ENCODE data around the gene RAB5B. TPM values are rescaled to one million over a fixed set of nuclear protein-coding genes. Genes with fewer than 3 reads are reported as not detected.

RAB5B gene
- total RNA-seq, 2 donors from 2014 or later: 70.3 to 89.2 TPM

- no peak overlapping the region for H3K27ac ChIP-seq
- H3K36me3 ChIP-seq: peaks cover 15% of the 10 kb centered on the region
- ATAC-seq (ENCODE audit: insufficient number of reproducible peaks, low FRiP score, low read depth): no peak
- H3K9me3 ChIP-seq: no peaks in the 10 kb centered on the region
- no peak overlapping the region for H3K4me3 ChIP-seq
- peaks cover 4 to 10% of the 10 kb centered on the region in 2 donors for H3K4me1 ChIP-seq (ENCODE audit: control insufficient read depth in 1 of 2, low read depth in 2 of 2)
- H3K27me3 ChIP-seq (replicated peaks; ENCODE audit: insufficient read depth): no peaks in the 10 kb centered on the region
- no peak for TF ChIP-seq CTCF (IDR thresholded peaks at IDR 0.05)
- no peak for DNase-seq (ENCODE audit: low spot score)
These were observed 31.2 kb upstream of the RAB5B start for GRCh38 chr12:55942577-55943136.

GRCh38 chr12:55946553-55946952, 27.3 kb upstream of the RAB5B start:
- H3K4me1 ChIP-seq (ENCODE audit: control insufficient read depth in 1 of 2, low read depth in 2 of 2): no peaks in the 10 kb centered on the region
- H3K4me3 ChIP-seq: no peak overlapping the region
- H3K36me3 ChIP-seq: peaks cover 15% of the 10 kb centered on the region
- no peak for TF ChIP-seq CTCF (IDR thresholded peaks at IDR 0.05)
- no peaks in the 10 kb centered on the region for H3K27me3 ChIP-seq (replicated peaks; ENCODE audit: insufficient read depth)
- ATAC-seq (ENCODE audit: insufficient number of reproducible peaks, low FRiP score, low read depth) (no peak), DNase-seq (ENCODE audit: low spot score) (no peak)
- H3K27ac ChIP-seq: no peak overlapping the region
- no peaks in the 10 kb centered on the region for H3K9me3 ChIP-seq

- Histone ChIP-seq H3K4me1 (ENCODE audit: control insufficient read depth in 1 of 2, low read depth in 2 of 2) (no peaks in the 10 kb centered on the region), H3K27ac (no peak overlapping the region), H3K36me3 (peaks cover 14% of the 10 kb centered on the region), H3K4me3 (no peak overlapping the region), H3K9me3 (no peaks in the 10 kb centered on the region), H3K27me3 (replicated peaks; ENCODE audit: insufficient read depth) (no peaks in the 10 kb centered on the region)
- DNase-seq (ENCODE audit: low spot score) (no peak), ATAC-seq (ENCODE audit: insufficient number of reproducible peaks, low FRiP score, low read depth) (no peak)
- TF ChIP-seq CTCF (IDR thresholded peaks at IDR 0.05): no peak
These were observed 18.5 kb upstream of the RAB5B start for GRCh38 chr12:55955344-55955743.

GRCh38 chr12:55955800-55956508, 17.9 kb upstream of the RAB5B start:
- no peak for TF ChIP-seq CTCF (IDR thresholded peaks at IDR 0.05)
- no peaks in the 10 kb centered on the region for H3K27me3 ChIP-seq (replicated peaks; ENCODE audit: insufficient read depth)
- H3K4me1 ChIP-seq (ENCODE audit: control insufficient read depth in 1 of 2, low read depth in 2 of 2): no peaks in the 10 kb centered on the region
- ATAC-seq (ENCODE audit: insufficient number of reproducible peaks, low FRiP score, low read depth) (no peak), DNase-seq (ENCODE audit: low spot score) (no peak)
- peaks cover 14% of the 10 kb centered on the region for H3K36me3 ChIP-seq
- H3K9me3 ChIP-seq: no peaks in the 10 kb centered on the region
- H3K27ac ChIP-seq: no peak overlapping the region
- no peak overlapping the region for H3K4me3 ChIP-seq

GRCh38 chr12:55957106-55957859, 16.6 kb upstream of the RAB5B start:
- Histone ChIP-seq H3K36me3 (peaks cover 7% of the 10 kb centered on the region), H3K4me3 (no peak overlapping the region), H3K9me3 (no peaks in the 10 kb centered on the region), H3K27me3 (replicated peaks; ENCODE audit: insufficient read depth) (no peaks in the 10 kb centered on the region), H3K27ac (no peak overlapping the region), H3K4me1 (ENCODE audit: control insufficient read depth in 1 of 2, low read depth in 2 of 2) (no peaks in the 10 kb centered on the region)
- no peak for DNase-seq (ENCODE audit: low spot score)
- no peak for TF ChIP-seq CTCF (IDR thresholded peaks at IDR 0.05)
- ATAC-seq (ENCODE audit: insufficient number of reproducible peaks, low FRiP score, low read depth): no peak
